CD4-positive, alpha-beta T cell treated with Interleukin-2 at 100 ng/mL for 4 hours (primary cell): Measurements from ENCODE around the gene MYH11.

Experiments
- DNase-seq: peaks from one replicate; pipeline ENCODE4 v3.0.0-alpha.2; 2020; ENCODE audit warnings: low spot score

MYH11 gene

GRCh38 chr16:15777533-15778203 lies 79.2 kb downstream of the MYH11 start:
- no peak for DNase-seq

GRCh38 chr16:15776572-15776971 lies 80.3 kb downstream of the MYH11 start:
- no peak for DNase-seq

- DNase-seq: no peak
These were observed 81.0 kb downstream of the MYH11 start for GRCh38 chr16:15775663-15776304.

GRCh38 chr16:15775209-15775608 lies 81.6 kb downstream of the MYH11 start:
- DNase-seq: no peak

- DNase-seq: no peak
These were observed 82.9 kb downstream of the MYH11 start for GRCh38 chr16:15773968-15774367.

GRCh38 chr16:15772579-15773293 lies 84.1 kb downstream of the MYH11 start:
- DNase-seq: no peak

- no peak for DNase-seq
These were observed 85.1 kb downstream of the MYH11 start for GRCh38 chr16:15771694-15772093.

- DNase-seq: no peak
These were observed 86.3 kb downstream of the MYH11 start for GRCh38 chr16:15770512-15770911.

- DNase-seq: no peak
These were observed 86.7 kb downstream of the MYH11 start for GRCh38 chr16:15770107-15770506.

GRCh38 chr16:15769239-15769638 lies 87.6 kb downstream of the MYH11 start:
- no peak for DNase-seq

- DNase-seq: no peak
These were observed 88.6 kb downstream of the MYH11 start for GRCh38 chr16:15768201-15768600.

- DNase-seq: no peak
These were observed 89.9 kb downstream of the MYH11 start for GRCh38 chr16:15766918-15767317.

- peak; percentile 40 for DNase-seq
These were observed 90.9 kb downstream of the MYH11 start for GRCh38 chr16:15765880-15766279.

- no peak for DNase-seq
These were observed 91.7 kb downstream of the MYH11 start for GRCh38 chr16:15765116-15765515.

GRCh38 chr16:15764112-15764511 lies 92.7 kb downstream of the MYH11 start:
- DNase-seq: no peak

- DNase-seq: no peak
These were observed 96.7 kb downstream of the MYH11 start for GRCh38 chr16:15760129-15760528.

GRCh38 chr16:15759070-15759469 lies 97.8 kb downstream of the MYH11 start:
- DNase-seq: no peak

GRCh38 chr16:15757630-15758251 lies 99.1 kb downstream of the MYH11 start:
- DNase-seq: no peak

- no peak for DNase-seq
These were observed 99.8 kb downstream of the MYH11 start for GRCh38 chr16:15757077-15757386.

GRCh38 chr16:15754821-15755534 lies 101.8 kb downstream of the MYH11 start:
- DNase-seq: no peak

- DNase-seq: no peak
These were observed 103.9 kb downstream of the MYH11 start for GRCh38 chr16:15752717-15753488.

- no peak for DNase-seq
These were observed 104.9 kb downstream of the MYH11 start for GRCh38 chr16:15751940-15752339.
